Measurements from ENCODE around the gene FDXACB1. TPM values are rescaled to one million over a fixed set of nuclear protein-coding genes. Genes with fewer than 3 reads are reported as not detected.

FDXACB1 gene
- total and polyA plus RNA-seq, 2 of the 4 experiments (the other 2 are of a cell fraction): 1.7 to 3.0 TPM

DNA sequence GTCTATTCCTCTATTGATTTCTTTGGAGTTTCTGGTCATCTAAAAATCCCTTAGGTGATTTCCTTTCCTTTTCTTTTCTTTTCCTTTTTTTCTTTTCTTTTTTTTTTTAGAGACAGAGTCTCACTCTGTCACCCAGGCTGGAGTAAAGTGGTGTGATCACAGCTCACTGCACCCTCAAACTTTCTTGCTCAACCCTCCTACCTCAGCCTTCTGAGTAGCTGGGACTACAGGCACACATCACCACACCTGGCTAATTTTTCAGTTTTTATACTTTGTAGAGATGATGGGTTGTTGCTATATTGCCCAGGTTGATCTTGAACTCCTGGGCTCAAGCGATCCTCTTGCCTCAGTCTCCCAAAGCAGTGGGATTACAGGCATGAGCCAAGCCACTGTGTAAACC is 37.8 kb upstream of the FDXACB1 start:
- intact Hi-C loops (cut with micrococcal nuclease): no loop called here
- Histone ChIP-seq H3K23ac (ENCODE audit: low read depth, low read length) (no peak overlapping the region), H2BK20ac (ENCODE audit: low read depth, low read length) (no peak overlapping the region), H3K27ac (ENCODE audit: insufficient read depth, low read length) (no peak overlapping the region), H2AK5ac (ENCODE audit: low read depth, low read length) (no peak overlapping the region), H4K5ac (ENCODE audit: low read depth, low read length) (no peak overlapping the region), H2AK9ac (replicated peaks; ENCODE audit: low read depth, low read length, poor library complexity) (no peak overlapping the region), H2BK5ac (ENCODE audit: low read depth, low read length, poor library complexity, severe bottlenecking) (no peak overlapping the region), H3K4me2 (ENCODE audit: low read depth, low read length) (no peak overlapping the region), H3K9me3 (ENCODE audit: control insufficient read depth, insufficient read depth, low read length) (no peaks in the 10 kb centered on the region), H3K4ac (ENCODE audit: low read depth, low read length) (no peak overlapping the region), H3K4me3 (ENCODE audit: insufficient read depth, low read depth, low read length) (no peak overlapping the region), H4K91ac (ENCODE audit: insufficient read depth, low read depth, low read length) (no peak overlapping the region), H3K4me1 (ENCODE audit: control insufficient read depth, insufficient read depth, low read length) (peaks cover 30% of the 10 kb centered on the region), H3K14ac (replicated peaks; ENCODE audit: low read depth, low read length) (no peak overlapping the region), H3K9me1 (ENCODE audit: insufficient read depth, low read length) (peaks cover 18% of the 10 kb centered on the region), H3K9ac (ENCODE audit: low read depth, low read length) (no peak overlapping the region), H4K8ac (ENCODE audit: low read depth in 2 of 2, low read length in 2 of 2) (no peak overlapping the region), H2BK120ac (ENCODE audit: low read depth, low read length) (no peak overlapping the region), H3K18ac (ENCODE audit: low read depth, low read length) (no peak overlapping the region), H3K56ac (ENCODE audit: extremely low read depth, insufficient read depth, low read length) (no peak overlapping the region), H2AFZ (replicated peaks; ENCODE audit: low read length, poor library complexity) (no peak overlapping the region), H2BK15ac (ENCODE audit: low read depth, low read length) (no peak overlapping the region), H3K27me3 (ENCODE audit: control insufficient read depth, insufficient read depth, low read length) (no peaks in the 10 kb centered on the region), H4K20me1 (ENCODE audit: insufficient read depth, low read length) (no peaks in the 10 kb centered on the region), H3K36me3 (ENCODE audit: control insufficient read depth, insufficient read depth, low read length) (no peaks in the 10 kb centered on the region), H3K79me1 (ENCODE audit: low read depth in 1 of 2, low read length in 2 of 2) (peaks cover 0 to 6% of the 10 kb centered on the region in 2 experiments; a peak in 2 of 4 replicates)
- POLR2A ChIA-PET (ENCODE audit: unreplicated experiment): no interaction called here
- dilution Hi-C loops (cut with HindIII; ENCODE audit: low sequenced_read_pairs, unreplicated experiment): no loop called here
- in situ Hi-C loops (cut with MboI; ENCODE audit: low sequenced_read_pairs): no loop called here
- DNase-seq (no peak), ATAC-seq (ENCODE audit: low read depth) (no peak)
- TF ChIP-seq, protein P1, sequence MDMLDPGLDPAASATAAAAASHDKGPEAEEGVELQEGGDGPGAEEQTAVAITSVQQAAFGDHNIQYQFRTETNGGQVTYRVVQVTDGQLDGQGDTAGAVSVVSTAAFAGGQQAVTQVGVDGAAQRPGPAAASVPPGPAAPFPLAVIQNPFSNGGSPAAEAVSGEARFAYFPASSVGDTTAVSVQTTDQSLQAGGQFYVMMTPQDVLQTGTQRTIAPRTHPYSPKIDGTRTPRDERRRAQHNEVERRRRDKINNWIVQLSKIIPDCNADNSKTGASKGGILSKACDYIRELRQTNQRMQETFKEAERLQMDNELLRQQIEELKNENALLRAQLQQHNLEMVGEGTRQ (IDR thresholded peaks at IDR 0.05; ENCODE audit: low read depth, low read length): no peak
- TF ChIP-seq MAZ (IDR thresholded peaks at IDR 0.05; ENCODE audit: borderline replicate concordance, low read depth, low read length): no peak
- no peak for TF ChIP-seq FOS (IDR thresholded peaks at IDR 0.05; ENCODE audit: low read depth, low read length)
- TF ChIP-seq, protein P2, sequence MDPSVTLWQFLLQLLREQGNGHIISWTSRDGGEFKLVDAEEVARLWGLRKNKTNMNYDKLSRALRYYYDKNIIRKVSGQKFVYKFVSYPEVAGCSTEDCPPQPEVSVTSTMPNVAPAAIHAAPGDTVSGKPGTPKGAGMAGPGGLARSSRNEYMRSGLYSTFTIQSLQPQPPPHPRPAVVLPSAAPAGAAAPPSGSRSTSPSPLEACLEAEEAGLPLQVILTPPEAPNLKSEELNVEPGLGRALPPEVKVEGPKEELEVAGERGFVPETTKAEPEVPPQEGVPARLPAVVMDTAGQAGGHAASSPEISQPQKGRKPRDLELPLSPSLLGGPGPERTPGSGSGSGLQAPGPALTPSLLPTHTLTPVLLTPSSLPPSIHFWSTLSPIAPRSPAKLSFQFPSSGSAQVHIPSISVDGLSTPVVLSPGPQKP (IDR thresholded peaks at IDR 0.05; ENCODE audit: borderline replicate concordance, low read depth, low read length): no peak
- TF ChIP-seq RCOR1 (IDR thresholded peaks at IDR 0.05; ENCODE audit: insufficient replicate concordance, low read length): no peak
- no peak for TF ChIP-seq POLR2A (IDR thresholded peaks at IDR 0.05; ENCODE audit: low read depth, low read length)
- no peak for TF ChIP-seq BHLHE40 (IDR thresholded peaks at IDR 0.05; ENCODE audit: low read depth, low read length)
- TF ChIP-seq, protein P3, sequence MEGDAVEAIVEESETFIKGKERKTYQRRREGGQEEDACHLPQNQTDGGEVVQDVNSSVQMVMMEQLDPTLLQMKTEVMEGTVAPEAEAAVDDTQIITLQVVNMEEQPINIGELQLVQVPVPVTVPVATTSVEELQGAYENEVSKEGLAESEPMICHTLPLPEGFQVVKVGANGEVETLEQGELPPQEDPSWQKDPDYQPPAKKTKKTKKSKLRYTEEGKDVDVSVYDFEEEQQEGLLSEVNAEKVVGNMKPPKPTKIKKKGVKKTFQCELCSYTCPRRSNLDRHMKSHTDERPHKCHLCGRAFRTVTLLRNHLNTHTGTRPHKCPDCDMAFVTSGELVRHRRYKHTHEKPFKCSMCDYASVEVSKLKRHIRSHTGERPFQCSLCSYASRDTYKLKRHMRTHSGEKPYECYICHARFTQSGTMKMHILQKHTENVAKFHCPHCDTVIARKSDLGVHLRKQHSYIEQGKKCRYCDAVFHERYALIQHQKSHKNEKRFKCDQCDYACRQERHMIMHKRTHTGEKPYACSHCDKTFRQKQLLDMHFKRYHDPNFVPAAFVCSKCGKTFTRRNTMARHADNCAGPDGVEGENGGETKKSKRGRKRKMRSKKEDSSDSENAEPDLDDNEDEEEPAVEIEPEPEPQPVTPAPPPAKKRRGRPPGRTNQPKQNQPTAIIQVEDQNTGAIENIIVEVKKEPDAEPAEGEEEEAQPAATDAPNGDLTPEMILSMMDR (conservative IDR thresholded peaks at IDR 0.05; ENCODE audit: low read depth, low read length): no peak
- TF ChIP-seq MXI1 (IDR thresholded peaks at IDR 0.05; ENCODE audit: borderline replicate concordance, low read depth, low read length): no peak
- TF ChIP-seq RAD21 (IDR thresholded peaks at IDR 0.05; ENCODE audit: low read length): no peak
- no peak for TF ChIP-seq MAFK (IDR thresholded peaks at IDR 0.05; ENCODE audit: low read depth, low read length)
- TF ChIP-seq CEBPB (IDR thresholded peaks at IDR 0.05; ENCODE audit: low read depth, low read length): no peak
- no CpG with 5 or more reads among the region's 1 CpG for WGBS, 2 experiments (ENCODE audit: extremely low coverage in 2 of 2, insufficient read length in 1 of 2)
- BruUV-seq (replicated peaks): no TSS peak
- CTCF ChIA-PET: no interaction called here
